Daoy (cell line): ENCODE results near the gene ARL2BP. TPM values are rescaled to one million over a fixed set of nuclear protein-coding genes. Genes with fewer than 3 reads are reported as not detected.

ENCODE experiments used
- DNase-seq: peaks from one replicate; pipeline ENCODE4 v3.0.0-alpha.2; 2015; ENCODE audit warnings: low read depth
- total RNA-seq: library from RNA; depleted of rRNA; stranded (reverse); fragments of >200 nt; shearing (Covaris generic); gene quantifications from 2 replicates; pipeline ENCODE4 v1.2.3, GENCODE V29; 2014; rRNA removed

Gene ARL2BP
- total RNA-seq, 1 experiment from 2014 or later = 53.1 TPM

- DNase-seq = no peak
Measured at GRCh38 chr16:57283214-57283958, 38.3 kb downstream of the ARL2BP start.

- no peak for DNase-seq
Measured at GRCh38 chr16:57283959-57284208, 38.8 kb downstream of the ARL2BP start.

GRCh38 chr16:57284209-57284951, 39.3 kb downstream of the ARL2BP start, which contains the start of gene PLLP:
TSS of gene PLLP (minus strand) at chr16:57284672. CDS start at chr16:57284540, 132 bp downstream.
- peak; percentile 37 for DNase-seq

- no peak for DNase-seq
Measured at GRCh38 chr16:57284952-57285363, 39.9 kb downstream of the ARL2BP start.

GRCh38 chr16:57285379-57285778, 40.3 kb downstream of the ARL2BP start:
- DNase-seq = no peak

- no peak for DNase-seq
Measured at GRCh38 chr16:57289391-57290257, 44.6 kb downstream of the ARL2BP start.

GRCh38 chr16:57297856-57298255, 52.8 kb downstream of the ARL2BP start:
- no peak for DNase-seq

GRCh38 chr16:57299009-57299718, 54.1 kb downstream of the ARL2BP start:
- no peak for DNase-seq

GRCh38 chr16:57299719-57300386, 54.8 kb downstream of the ARL2BP start:
- DNase-seq = peak; percentile 92

- DNase-seq = peak; percentile 97
Measured at GRCh38 chr16:57300387-57301125, 55.5 kb downstream of the ARL2BP start.

- no peak for DNase-seq
Measured at GRCh38 chr16:57301126-57301817, 56.2 kb downstream of the ARL2BP start.

Other genes starting within 250 kb of the ARL2BP start
- 10.0 and 15.2 TPM in 2 replicates for gene CPNE2, start 152.7 kb upstream of the ARL2BP start, total RNA-seq
- gene PSME3IP1, start 59.2 kb upstream of the ARL2BP start, total RNA-seq = 112 and 120 TPM in 2 replicates
- 30.3 and 32.2 TPM in 2 replicates for gene RSPRY1, start 58.9 kb upstream of the ARL2BP start, total RNA-seq
- gene PLLP, start 39.4 kb downstream of the ARL2BP start, total RNA-seq = 0.06 and 0.63 TPM in 2 replicates
- not detected in 2 replicates for gene CCL22, start 113.5 kb downstream of the ARL2BP start, total RNA-seq
- 1.3 and 2.6 TPM in 2 replicates for gene CX3CL1, start 127.2 kb downstream of the ARL2BP start, total RNA-seq
- gene CCL17, start 159.5 kb downstream of the ARL2BP start, total RNA-seq = not detected in 2 replicates
- gene CIAPIN1, start 202.1 kb downstream of the ARL2BP start, total RNA-seq = 82.6 and 92.5 TPM in 2 replicates
- 34.9 and 44.9 TPM in 2 replicates for gene COQ9, start 202.2 kb downstream of the ARL2BP start, total RNA-seq
- gene POLR2C, start 217.4 kb downstream of the ARL2BP start, total RNA-seq = 137 and 162 TPM in 2 replicates
- 3.7 and 5.3 TPM in 2 replicates for gene DOK4, start 241.2 kb downstream of the ARL2BP start, total RNA-seq